ENCODE measurements around the gene ZNF609. TPM values are rescaled to one million over a fixed set of nuclear protein-coding genes. Genes with fewer than 3 reads are reported as not detected.

Gene ZNF609
- polyA plus RNA-seq, 3 donors = 1.3 to 13.2 (median 1.7) TPM

DNA sequence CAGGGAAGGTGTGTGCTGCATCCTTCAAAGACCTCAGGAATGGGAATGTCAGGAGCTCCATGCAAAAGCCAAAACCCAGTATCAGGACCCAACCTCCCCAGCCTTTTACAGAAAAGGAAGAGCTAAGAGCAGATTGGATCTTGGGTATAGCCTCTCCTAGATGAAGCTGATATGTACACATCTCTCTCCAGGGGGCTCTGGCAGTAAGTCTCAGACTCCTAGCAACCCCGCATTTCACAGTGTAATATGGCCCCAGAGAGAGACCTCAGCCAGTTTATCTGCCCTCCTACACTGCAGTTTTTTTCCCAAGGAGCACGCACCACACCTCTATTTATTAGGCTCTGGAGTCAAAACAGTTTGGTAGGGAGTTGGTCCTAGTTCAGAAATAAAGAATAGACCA is 226.8 kb downstream of the ZNF609 start:
- Histone ChIP-seq H3K9me3 (replicated peaks in 1 of 2; ENCODE audit: control insufficient read depth in 1 of 2, insufficient read depth in 1 of 2, low read length in 2 of 2) (no peaks in the 10 kb centered on the region), H3K27me3 (ENCODE audit: control insufficient read depth in 2 of 2, insufficient read depth in 2 of 2, low read length in 2 of 2) (no peaks in the 10 kb centered on the region), H3K4me1 (ENCODE audit: control insufficient read depth in 1 of 2, insufficient read depth in 2 of 2, low read length in 2 of 2) (peaks cover 16 to 18% of the 10 kb centered on the region in 2 donors), H3K79me2 (ENCODE audit: insufficient read depth, low read length) (peaks cover 6% of the 10 kb centered on the region), H2AFZ (ENCODE audit: insufficient read depth, low read depth, low read length, poor library complexity, severe bottlenecking) (no peak overlapping the region), H3K36me3 (replicated peaks in 1 of 2; ENCODE audit: control insufficient read depth in 1 of 2, insufficient read depth in 2 of 2, low read length in 2 of 2) (peaks cover 84 to 90% of the 10 kb centered on the region in 2 donors), H4K20me1 (ENCODE audit: insufficient read depth, low read length) (peaks cover 53% of the 10 kb centered on the region), H3K9ac (ENCODE audit: insufficient read depth, low read length, poor library complexity, severe bottlenecking) (no peak overlapping the region), H3K4me2 (replicated peaks; ENCODE audit: extremely low read depth, low read length, poor library complexity, severe bottlenecking) (no peak overlapping the region), H3K4me3 (replicated peaks in 1 of 3; ENCODE audit: low read depth in 2 of 3, low read length in 3 of 3) (no peak overlapping the region), H3K27ac (ENCODE audit: low read depth in 1 of 2, low read length in 2 of 2) (peak overlapping the region in 1 of 2 donors; percentile 40)
- WGBS (ENCODE audit: insufficient coverage) = no CpG with 5 or more reads among the region's 2 CpGs
- peaks cover 15% of the 10 kb centered on the region for H3K4me1 Mint-ChIP-seq
- TF ChIP-seq, protein P1, sequence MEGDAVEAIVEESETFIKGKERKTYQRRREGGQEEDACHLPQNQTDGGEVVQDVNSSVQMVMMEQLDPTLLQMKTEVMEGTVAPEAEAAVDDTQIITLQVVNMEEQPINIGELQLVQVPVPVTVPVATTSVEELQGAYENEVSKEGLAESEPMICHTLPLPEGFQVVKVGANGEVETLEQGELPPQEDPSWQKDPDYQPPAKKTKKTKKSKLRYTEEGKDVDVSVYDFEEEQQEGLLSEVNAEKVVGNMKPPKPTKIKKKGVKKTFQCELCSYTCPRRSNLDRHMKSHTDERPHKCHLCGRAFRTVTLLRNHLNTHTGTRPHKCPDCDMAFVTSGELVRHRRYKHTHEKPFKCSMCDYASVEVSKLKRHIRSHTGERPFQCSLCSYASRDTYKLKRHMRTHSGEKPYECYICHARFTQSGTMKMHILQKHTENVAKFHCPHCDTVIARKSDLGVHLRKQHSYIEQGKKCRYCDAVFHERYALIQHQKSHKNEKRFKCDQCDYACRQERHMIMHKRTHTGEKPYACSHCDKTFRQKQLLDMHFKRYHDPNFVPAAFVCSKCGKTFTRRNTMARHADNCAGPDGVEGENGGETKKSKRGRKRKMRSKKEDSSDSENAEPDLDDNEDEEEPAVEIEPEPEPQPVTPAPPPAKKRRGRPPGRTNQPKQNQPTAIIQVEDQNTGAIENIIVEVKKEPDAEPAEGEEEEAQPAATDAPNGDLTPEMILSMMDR (IDR thresholded peaks at IDR 0.05) = no peak
- DNase-seq = no peak
- no peaks in the 10 kb centered on the region for H3K9me3 Mint-ChIP-seq
- peaks cover 76 to 90% of the 10 kb centered on the region in 2 donors for H3K36me3 Mint-ChIP-seq
- peaks cover 0 to 1% (median 0%) of the 10 kb centered on the region in 3 donors for H3K27me3 Mint-ChIP-seq (ENCODE audit: low read depth in 3 of 3)
- intact Hi-C loops (cut with micrococcal nuclease) = loop anchor here in 1 of 2 donors (2.0 kb wide), 1 partner anchor 42 kb away; no protein-coding TSS in a partner anchor
- H3K4me3 Mint-ChIP-seq = no peak overlapping the region
- peak overlapping the region in 3 of 7 donors; percentile 57 to 59 (median 58) for H3K27ac Mint-ChIP-seq

DNA sequence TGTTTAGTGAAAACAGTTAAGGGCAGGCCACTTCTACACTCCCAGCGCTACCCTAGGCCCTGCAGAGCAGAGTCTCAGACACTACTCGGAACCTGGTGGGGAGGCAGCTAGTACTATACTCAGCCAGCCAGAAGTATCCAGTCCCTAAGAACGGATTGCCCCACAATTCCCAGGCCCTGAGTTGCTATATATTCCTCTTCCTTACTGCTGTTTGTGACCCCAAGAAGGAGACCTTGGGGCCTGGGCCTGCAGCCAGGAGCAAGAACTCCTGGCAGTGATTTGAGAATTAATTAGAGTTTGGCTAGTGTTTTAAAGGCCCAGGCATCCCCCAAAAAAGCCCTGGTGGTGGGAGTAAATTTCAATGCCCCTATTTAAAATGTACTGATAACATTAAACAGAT is 227.3 kb downstream of the ZNF609 start:
- peaks cover 21 to 23% of the 10 kb centered on the region in 2 donors for H3K4me1 ChIP-seq (ENCODE audit: control insufficient read depth in 1 of 2, insufficient read depth in 2 of 2, low read length in 2 of 2)
- DNase-seq = no peak
- TF ChIP-seq, protein P1 (IDR thresholded peaks at IDR 0.05) = no peak
- H3K4me1 Mint-ChIP-seq = peaks cover 20% of the 10 kb centered on the region
- intact Hi-C loops (cut with micrococcal nuclease) = loop anchor here in 1 of 2 donors (2.0 kb wide), 1 partner anchor 41 kb away; no protein-coding TSS in a partner anchor
- H3K79me2 ChIP-seq (ENCODE audit: insufficient read depth, low read length) = peaks cover 7% of the 10 kb centered on the region
- H4K20me1 ChIP-seq (ENCODE audit: insufficient read depth, low read length) = peaks cover 53% of the 10 kb centered on the region
- 100% methylated on average over 3 of the region's 3 CpGs for WGBS (ENCODE audit: insufficient coverage)
- peak overlapping the region in 3 of 7 donors; percentile 46 to 58 (median 57) for H3K27ac Mint-ChIP-seq
- no peak overlapping the region for H3K9ac ChIP-seq (ENCODE audit: insufficient read depth, low read length, poor library complexity, severe bottlenecking)
- no peak overlapping the region for H3K4me3 ChIP-seq (replicated peaks in 1 of 3; ENCODE audit: low read depth in 2 of 3, low read length in 3 of 3)
- no peaks in the 10 kb centered on the region for H3K9me3 ChIP-seq (replicated peaks in 1 of 2; ENCODE audit: control insufficient read depth in 1 of 2, insufficient read depth in 1 of 2, low read length in 2 of 2)
- peaks cover 79 to 85% of the 10 kb centered on the region in 2 donors for H3K36me3 ChIP-seq (replicated peaks in 1 of 2; ENCODE audit: control insufficient read depth in 1 of 2, insufficient read depth in 2 of 2, low read length in 2 of 2)
- peaks cover 71 to 88% of the 10 kb centered on the region in 2 donors for H3K36me3 Mint-ChIP-seq
- no peak overlapping the region for H2AFZ ChIP-seq (ENCODE audit: insufficient read depth, low read depth, low read length, poor library complexity, severe bottlenecking)
- peak overlapping the region in 1 of 2 donors; percentile 40 for H3K27ac ChIP-seq (ENCODE audit: low read depth in 1 of 2, low read length in 2 of 2)
- H3K27me3 ChIP-seq (ENCODE audit: control insufficient read depth in 2 of 2, insufficient read depth in 2 of 2, low read length in 2 of 2) = no peaks in the 10 kb centered on the region
- H3K4me3 Mint-ChIP-seq = no peak overlapping the region
- no peaks in the 10 kb centered on the region for H3K9me3 Mint-ChIP-seq
- H3K27me3 Mint-ChIP-seq (ENCODE audit: low read depth in 3 of 3) = peaks cover 0 to 1% (median 0%) of the 10 kb centered on the region in 3 donors
- H3K4me2 ChIP-seq (replicated peaks; ENCODE audit: extremely low read depth, low read length, poor library complexity, severe bottlenecking) = no peak overlapping the region

Data from CD14-positive monocyte (primary cell).